KMS-11 (cell line): ENCODE data around the gene LAMB4.

ENCODE experiments used
- H2AFZ ChIP-seq: fragments of 200-600 bp; sonication (generic); 2 replicates; pipeline ENCODE4 v1.6.1; 2016; ENCODE audit warnings: antibody characterized with exemption, mixed run types, low read depth
- H3K27ac ChIP-seq: fragments of 200-600 bp; sonication (generic); 2 replicates; pipeline ENCODE4 v1.6.1; 2016; ENCODE audit warnings: mild to moderate bottlenecking, mixed run types
- H3K27me3 ChIP-seq: fragments of 200-600 bp; sonication (generic); 2 replicates; pipeline ENCODE4 v1.6.1; 2017; ENCODE audit warnings: mild to moderate bottlenecking, low read depth, mixed run types, moderate library complexity; ENCODE audit not compliant: insufficient read depth
- H3K36me3 ChIP-seq: fragments of 200-600 bp; sonication (generic); 2 replicates; pipeline ENCODE4 v1.6.1; 2017; ENCODE audit warnings: mild to moderate bottlenecking, mixed run types; ENCODE audit not compliant: insufficient read depth
- H3K4me1 ChIP-seq: fragments of 200-600 bp; sonication (generic); 2 replicates; pipeline ENCODE4 v1.6.1; 2016; ENCODE audit warnings: mild to moderate bottlenecking, low read depth, mixed run types; ENCODE audit not compliant: poor library complexity, severe bottlenecking
- H3K4me2 ChIP-seq: fragments of 200-600 bp; sonication (generic); 2 replicates; pipeline ENCODE4 v1.7.0; 2016; ENCODE audit warnings: mild to moderate bottlenecking, mixed run types
- H3K4me3 ChIP-seq: fragments of 200-600 bp; sonication (generic); IDR thresholded peaks from 2 replicates; pipeline ENCODE4 v1.6.1; 2017; ENCODE audit warnings: low read depth, low read length, mixed read lengths; ENCODE audit not compliant: insufficient read depth
- H3K79me2 ChIP-seq: fragments of 200-600 bp; sonication (generic); 2 replicates; pipeline ENCODE4 v1.6.1; 2016; ENCODE audit warnings: low read depth, mixed run types; ENCODE audit not compliant: insufficient read depth
- H3K9ac ChIP-seq: fragments of 200-600 bp; sonication (generic); 2 replicates; pipeline ENCODE4 v1.6.1; 2016; ENCODE audit warnings: mild to moderate bottlenecking, mixed run types
- H4K20me1 ChIP-seq: fragments of 200-600 bp; sonication (generic); 2 replicates; pipeline ENCODE4 v1.6.1; 2016; ENCODE audit warnings: mild to moderate bottlenecking, mixed run types; ENCODE audit not compliant: insufficient read depth
- TF ChIP-seq, protein P1 (sequence below): fragments of 200-600 bp; sonication (generic); conservative IDR thresholded peaks from 2 replicates; pipeline ENCODE4 v1.6.1; 2017; ENCODE audit warnings: low read depth, mild to moderate bottlenecking, antibody characterized with exemption, low read length, moderate library complexity, mixed read lengths

Gene LAMB4

DNA sequence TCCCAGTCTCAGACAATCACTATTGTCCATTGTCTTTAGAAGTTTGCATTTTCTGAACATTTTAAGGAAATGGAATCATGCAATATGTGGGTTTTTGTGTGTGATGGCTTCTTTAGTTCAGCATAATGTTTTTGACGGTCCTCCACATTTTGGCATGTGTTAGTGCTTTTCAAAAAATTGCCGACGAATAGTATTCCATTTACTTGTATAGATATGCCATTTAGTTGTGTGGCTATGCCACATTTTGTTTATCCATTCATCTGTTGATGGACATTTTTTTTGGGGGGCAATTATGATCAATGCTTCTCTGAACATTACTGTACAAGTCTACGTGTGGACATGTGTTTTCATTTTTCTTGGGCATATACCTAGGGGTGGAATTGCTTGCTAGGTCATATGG, 12.0 kb upstream of the LAMB4 start:
- Histone ChIP-seq H3K4me3 (no peak overlapping the region), H3K27me3 (no peaks in the 10 kb centered on the region), H3K4me2 (no peak overlapping the region), H2AFZ (no peak overlapping the region), H3K9ac (no peak overlapping the region), H3K36me3 (no peaks in the 10 kb centered on the region), H3K27ac (no peak overlapping the region), H3K79me2 (no peaks in the 10 kb centered on the region), H4K20me1 (no peaks in the 10 kb centered on the region), H3K4me1 (no peaks in the 10 kb centered on the region)
- TF ChIP-seq, protein P1, sequence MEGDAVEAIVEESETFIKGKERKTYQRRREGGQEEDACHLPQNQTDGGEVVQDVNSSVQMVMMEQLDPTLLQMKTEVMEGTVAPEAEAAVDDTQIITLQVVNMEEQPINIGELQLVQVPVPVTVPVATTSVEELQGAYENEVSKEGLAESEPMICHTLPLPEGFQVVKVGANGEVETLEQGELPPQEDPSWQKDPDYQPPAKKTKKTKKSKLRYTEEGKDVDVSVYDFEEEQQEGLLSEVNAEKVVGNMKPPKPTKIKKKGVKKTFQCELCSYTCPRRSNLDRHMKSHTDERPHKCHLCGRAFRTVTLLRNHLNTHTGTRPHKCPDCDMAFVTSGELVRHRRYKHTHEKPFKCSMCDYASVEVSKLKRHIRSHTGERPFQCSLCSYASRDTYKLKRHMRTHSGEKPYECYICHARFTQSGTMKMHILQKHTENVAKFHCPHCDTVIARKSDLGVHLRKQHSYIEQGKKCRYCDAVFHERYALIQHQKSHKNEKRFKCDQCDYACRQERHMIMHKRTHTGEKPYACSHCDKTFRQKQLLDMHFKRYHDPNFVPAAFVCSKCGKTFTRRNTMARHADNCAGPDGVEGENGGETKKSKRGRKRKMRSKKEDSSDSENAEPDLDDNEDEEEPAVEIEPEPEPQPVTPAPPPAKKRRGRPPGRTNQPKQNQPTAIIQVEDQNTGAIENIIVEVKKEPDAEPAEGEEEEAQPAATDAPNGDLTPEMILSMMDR, result no peak

DNA sequence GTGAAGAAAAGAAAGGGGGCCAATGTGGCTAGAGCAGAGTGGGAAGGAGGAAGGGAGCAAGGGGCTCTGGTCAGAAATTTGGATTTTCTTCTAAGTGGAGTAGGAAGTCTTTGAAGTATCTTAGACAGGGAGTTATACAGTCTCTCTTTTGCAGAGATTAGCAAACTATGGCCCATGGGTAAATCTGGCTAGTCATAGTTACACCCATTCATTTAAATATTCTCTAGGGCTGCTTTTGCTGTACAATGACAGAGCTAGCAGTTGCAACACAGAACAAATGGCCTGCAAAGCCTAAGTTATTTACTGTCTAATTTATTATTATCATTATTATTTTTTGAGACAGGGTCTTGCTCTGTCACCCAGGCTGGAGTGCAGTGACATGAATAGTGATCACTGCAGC, 10.5 kb upstream of the LAMB4 start:
- H3K4me2 ChIP-seq, result no peak overlapping the region
- no peak overlapping the region for H2AFZ ChIP-seq
- no peak overlapping the region for H3K9ac ChIP-seq
- peaks cover 7% of the 10 kb centered on the region for H3K4me1 ChIP-seq
- no peak overlapping the region for H3K27ac ChIP-seq
- TF ChIP-seq, protein P1, result no peak
- no peaks in the 10 kb centered on the region for H3K36me3 ChIP-seq
- H3K27me3 ChIP-seq, result no peaks in the 10 kb centered on the region
- no peaks in the 10 kb centered on the region for H3K79me2 ChIP-seq
- no peak overlapping the region for H3K4me3 ChIP-seq
- no peaks in the 10 kb centered on the region for H4K20me1 ChIP-seq

DNA sequence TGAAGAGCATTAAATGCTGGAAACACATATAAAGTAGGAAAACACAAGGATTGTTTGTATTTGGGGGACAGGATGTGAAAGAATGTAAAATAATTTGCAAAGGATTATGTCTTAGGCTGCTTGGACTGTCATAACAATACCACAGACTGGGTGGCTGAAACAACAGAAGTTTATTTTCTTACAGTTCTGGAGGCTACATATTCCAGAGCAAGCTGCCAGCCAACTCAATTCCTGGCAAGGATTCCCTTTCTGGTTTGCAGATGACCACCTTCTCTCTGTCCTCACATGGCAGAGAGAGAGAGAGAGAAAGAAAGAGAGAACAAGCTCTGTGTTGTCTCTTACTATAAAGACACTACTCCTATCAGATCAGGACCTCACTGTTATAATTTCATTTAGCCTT, 8.8 kb upstream of the LAMB4 start:
- peaks cover 14% of the 10 kb centered on the region for H3K4me1 ChIP-seq
- no peaks in the 10 kb centered on the region for H3K79me2 ChIP-seq
- no peaks in the 10 kb centered on the region for H3K27me3 ChIP-seq
- no peaks in the 10 kb centered on the region for H3K36me3 ChIP-seq
- H3K4me2 ChIP-seq, result no peak overlapping the region
- no peaks in the 10 kb centered on the region for H4K20me1 ChIP-seq
- no peak overlapping the region for H2AFZ ChIP-seq
- no peak overlapping the region for H3K9ac ChIP-seq
- TF ChIP-seq, protein P1, result no peak
- H3K27ac ChIP-seq, result no peak overlapping the region
- no peak overlapping the region for H3K4me3 ChIP-seq

DNA sequence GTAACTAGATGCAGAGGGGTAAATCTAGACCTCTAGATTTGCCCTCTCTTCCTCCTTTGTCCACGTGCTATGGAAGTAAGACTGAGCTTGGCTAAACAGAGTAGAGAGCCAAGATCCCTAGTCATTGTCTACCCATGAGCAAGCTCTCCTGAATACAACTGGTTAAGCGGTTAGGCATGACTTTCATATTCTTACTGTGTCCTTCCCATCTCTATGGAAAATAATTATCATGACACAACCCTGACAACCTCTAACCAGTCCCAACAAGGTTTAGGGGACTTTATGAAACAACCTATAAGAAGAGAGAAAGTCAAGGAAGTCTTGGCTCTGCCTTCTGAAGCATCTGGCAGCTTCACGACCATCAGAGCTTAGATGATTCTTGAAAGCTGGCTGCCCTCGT, 7.8 kb upstream of the LAMB4 start:
- H3K27me3 ChIP-seq, result no peaks in the 10 kb centered on the region

More for the DNA sequence above, 7.8 kb upstream of the LAMB4 start:
- no peaks in the 10 kb centered on the region for H3K79me2 ChIP-seq
- no peaks in the 10 kb centered on the region for H4K20me1 ChIP-seq
- H3K4me3 ChIP-seq, result no peak overlapping the region
- H3K9ac ChIP-seq, result no peak overlapping the region
- no peak overlapping the region for H3K4me2 ChIP-seq
- no peak overlapping the region for H2AFZ ChIP-seq
- no peak overlapping the region for H3K27ac ChIP-seq
- H3K4me1 ChIP-seq, result peaks cover 14% of the 10 kb centered on the region
- TF ChIP-seq, protein P1, result no peak
- no peaks in the 10 kb centered on the region for H3K36me3 ChIP-seq
